Measurements from ENCODE around the gene USP15.

Gene USP15

DNA sequence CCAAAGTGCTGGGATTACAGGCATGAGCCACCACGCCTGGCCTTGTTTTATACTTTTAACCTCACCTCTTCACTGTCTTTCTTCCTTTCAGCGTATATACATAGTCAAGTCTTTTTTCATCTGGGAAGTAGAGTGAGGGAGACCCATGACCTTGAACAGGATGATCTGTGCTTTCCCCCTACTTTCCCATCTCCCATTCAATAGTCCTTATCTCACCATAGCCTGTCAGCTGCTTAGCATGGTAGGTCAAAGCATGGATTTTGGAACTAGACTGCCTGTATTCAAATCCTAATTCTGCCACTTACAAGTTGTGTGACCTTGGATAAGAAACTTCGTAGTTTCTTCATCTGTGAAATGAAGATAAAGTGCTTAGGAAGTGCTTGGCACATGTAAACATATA is 110.0 kb downstream of the USP15 start:
- no peak for DNase-seq (ENCODE audit: low read depth in 3 of 3)

- no peak for DNase-seq (ENCODE audit: low read depth in 3 of 3)
Observed at GRCh38 chr12:62371661-62372060, 111.5 kb downstream of the USP15 start.

GRCh38 chr12:62372134-62372533 is 111.9 kb downstream of the USP15 start:
- DNase-seq (ENCODE audit: low read depth in 3 of 3) = no peak

- no peak for DNase-seq (ENCODE audit: low read depth in 3 of 3)
Observed at GRCh38 chr12:62372825-62373224, 112.6 kb downstream of the USP15 start.

- no peak for DNase-seq (ENCODE audit: low read depth in 3 of 3)
Observed at GRCh38 chr12:62375603-62376002, 115.4 kb downstream of the USP15 start.

GRCh38 chr12:62379026-62379722 is 119.0 kb downstream of the USP15 start:
- DNase-seq (ENCODE audit: low read depth in 3 of 3) = no peak

DNA sequence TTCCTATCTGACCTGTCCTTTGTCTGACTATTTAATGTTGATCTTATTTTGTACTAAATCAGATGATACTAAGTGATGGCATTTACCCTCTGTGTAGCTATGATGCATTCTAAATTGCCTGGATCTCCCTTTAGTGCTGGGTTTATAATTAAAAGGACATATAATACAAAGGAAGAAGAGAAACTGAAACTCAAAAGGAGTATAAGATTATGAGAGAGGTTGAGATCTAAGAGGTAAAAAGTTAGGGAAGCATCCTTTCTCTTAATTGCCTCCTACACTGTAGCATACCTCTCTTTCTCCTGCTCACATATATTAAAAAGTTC is 119.5 kb downstream of the USP15 start:
- no peak for DNase-seq (ENCODE audit: low read depth in 3 of 3)

- no peak for DNase-seq (ENCODE audit: low read depth in 3 of 3)
Observed at GRCh38 chr12:62382526-62382925, 122.3 kb downstream of the USP15 start.

DNA sequence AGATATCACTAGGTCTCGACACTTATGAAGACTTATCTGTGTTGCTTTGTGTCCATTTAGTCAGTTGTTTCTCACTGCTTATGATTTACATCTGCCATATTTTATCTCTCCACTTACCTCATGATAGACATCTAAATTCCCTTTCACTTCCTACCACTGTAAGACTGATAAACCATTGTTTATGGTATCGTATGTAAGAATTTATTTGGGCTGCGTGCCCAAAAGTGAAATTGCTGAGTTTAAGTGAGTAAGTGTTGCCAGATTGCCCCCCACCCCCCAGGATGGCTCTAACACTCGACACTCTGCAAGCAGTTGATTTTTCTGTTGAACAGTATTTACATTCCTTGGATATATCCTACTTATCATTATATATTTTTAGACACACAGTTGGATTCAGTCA is 136.5 kb downstream of the USP15 start:
- no peak for DNase-seq (ENCODE audit: low read depth in 3 of 3)

GRCh38 chr12:62400135-62400534 is 139.9 kb downstream of the USP15 start:
- DNase-seq (ENCODE audit: low read depth in 3 of 3) = no peak

- DNase-seq (ENCODE audit: low read depth in 3 of 3) = no peak
Observed at GRCh38 chr12:62401631-62402030, 141.4 kb downstream of the USP15 start.

DNA sequence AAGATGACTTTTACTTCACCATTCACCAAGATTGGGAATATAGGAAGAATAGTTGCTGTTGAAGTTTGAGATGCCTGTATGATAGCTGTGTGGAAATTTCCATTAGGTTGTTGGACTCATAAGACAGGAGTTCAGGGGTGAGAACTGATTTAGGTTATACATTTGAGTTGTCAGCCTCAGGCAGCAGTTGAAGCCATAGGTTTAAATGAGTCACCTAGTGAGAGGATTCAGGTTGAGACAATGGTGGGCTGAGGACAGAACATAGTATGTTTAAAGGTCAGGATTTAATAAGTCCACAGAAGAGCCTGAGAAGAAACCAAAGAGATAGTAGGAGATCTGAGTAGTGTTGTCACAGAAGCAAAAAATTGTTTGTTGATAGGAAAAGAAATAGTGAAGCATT is 142.8 kb downstream of the USP15 start:
- no peak for DNase-seq (ENCODE audit: low read depth in 3 of 3)

- DNase-seq (ENCODE audit: low read depth in 3 of 3) = no peak
Observed at GRCh38 chr12:62407587-62407986, 147.4 kb downstream of the USP15 start.

- no peak for DNase-seq (ENCODE audit: low read depth in 3 of 3)
Observed at GRCh38 chr12:62409068-62409467, 148.9 kb downstream of the USP15 start.

- DNase-seq (ENCODE audit: low read depth in 3 of 3) = no peak
Observed at GRCh38 chr12:62414180-62414579, 154.0 kb downstream of the USP15 start.

DNA sequence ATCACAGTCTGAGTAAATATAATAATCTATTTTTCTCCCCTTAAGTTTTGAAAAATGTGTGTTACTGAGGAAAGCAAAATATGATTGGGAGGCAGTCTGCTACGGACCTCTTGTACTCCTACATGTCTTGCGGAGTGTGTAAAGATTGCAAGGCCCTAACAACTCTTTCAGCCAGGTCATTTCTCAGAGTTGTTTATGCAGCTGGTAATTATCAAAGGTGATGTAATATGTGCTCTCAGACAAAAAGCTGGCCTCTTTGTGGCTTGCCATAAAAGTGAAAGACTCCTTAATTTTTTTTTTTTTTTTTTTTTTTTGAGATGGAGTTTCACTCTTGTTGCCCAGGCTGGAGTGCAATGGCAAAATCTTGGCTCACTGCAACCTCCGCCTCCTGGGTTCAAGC is 165.9 kb downstream of the USP15 start:
- no peak for DNase-seq (ENCODE audit: low read depth in 3 of 3)

DNA sequence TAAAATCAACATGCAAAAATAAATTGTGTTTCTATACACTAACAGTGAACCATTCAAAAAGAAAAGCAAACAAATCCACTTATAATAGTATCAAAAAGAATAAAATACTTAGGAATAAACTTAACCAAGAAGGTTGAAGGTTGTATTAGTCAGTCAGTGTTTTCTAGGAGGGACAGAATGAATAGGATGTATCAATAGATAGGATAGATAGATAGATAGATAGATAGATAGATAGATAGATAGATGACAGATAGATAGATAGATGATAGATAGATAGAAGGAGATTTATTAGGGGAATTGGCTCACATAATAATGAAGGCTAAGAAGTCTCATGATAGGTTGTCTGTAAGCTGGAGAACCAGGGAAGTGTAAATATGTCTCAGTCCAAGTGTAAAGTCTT is 169.3 kb downstream of the USP15 start:
- DNase-seq (ENCODE audit: low read depth in 3 of 3) = no peak

GRCh38 chr12:62434494-62435302 is 174.5 kb downstream of the USP15 start:
- no peak for DNase-seq (ENCODE audit: low read depth in 3 of 3)

GRCh38 chr12:62435303-62436163 is 175.3 kb downstream of the USP15 start:
- DNase-seq (ENCODE audit: low read depth in 3 of 3) = peak in 1 of 3 experiments; percentile 34

DNA sequence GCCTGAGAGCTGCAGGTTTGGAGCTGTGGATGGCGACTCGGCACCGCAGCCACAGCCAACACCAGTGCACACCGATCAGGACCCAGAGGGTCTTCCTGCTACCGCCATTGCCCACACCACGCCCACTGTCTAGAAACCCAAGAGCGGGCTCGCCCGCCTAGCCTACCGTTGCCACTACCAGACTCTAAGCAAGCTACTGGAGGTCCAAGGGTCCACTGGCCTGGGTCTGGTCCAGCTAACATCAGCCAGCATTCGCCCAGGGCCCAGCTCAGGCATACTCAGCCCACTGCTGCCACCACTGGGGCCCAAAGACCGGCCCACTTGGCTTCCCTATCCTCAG is 175.9 kb downstream of the USP15 start:
- DNase-seq (ENCODE audit: low read depth in 3 of 3) = no peak

- DNase-seq (ENCODE audit: low read depth in 3 of 3) = peak in 2 of 3 experiments; percentile 22 to 34
Observed at GRCh38 chr12:62438098-62438692, 178.0 kb downstream of the USP15 start.

- no peak for DNase-seq (ENCODE audit: low read depth in 3 of 3)
Observed at GRCh38 chr12:62446754-62447452, 186.7 kb downstream of the USP15 start.

Measured in stimulated activated CD4-positive, alpha-beta T cell treated with anti-CD3 and anti-CD28 coated beads, TNF-alpha, amount 100 ng/mL, for 24 hours (primary cell).